HG03442 (cell line): ENCODE results near the gene PGAP3.

Source experiments
- ATAC-seq: cut with Tn5 transposase; IDR thresholded peaks from one replicate; pipeline ENCODE4 v1.9.1; 2021; ENCODE audit warnings: mild to moderate bottlenecking, moderate library complexity; ENCODE audit not compliant: unreplicated experiment

The PGAP3 gene

GRCh38 chr17:39697961-39698360, 10.1 kb upstream of the PGAP3 start:
- ATAC-seq: no peak

- ATAC-seq: no peak
Observed at GRCh38 chr17:39696731-39697130, 8.9 kb upstream of the PGAP3 start.

GRCh38 chr17:39695089-39695474, 7.2 kb upstream of the PGAP3 start:
- no peak for ATAC-seq

- no peak for ATAC-seq
Observed at GRCh38 chr17:39694593-39694992, 6.7 kb upstream of the PGAP3 start.

- ATAC-seq: no peak
Observed at GRCh38 chr17:39688945-39689344, 1.1 kb upstream of the PGAP3 start.

DNA sequence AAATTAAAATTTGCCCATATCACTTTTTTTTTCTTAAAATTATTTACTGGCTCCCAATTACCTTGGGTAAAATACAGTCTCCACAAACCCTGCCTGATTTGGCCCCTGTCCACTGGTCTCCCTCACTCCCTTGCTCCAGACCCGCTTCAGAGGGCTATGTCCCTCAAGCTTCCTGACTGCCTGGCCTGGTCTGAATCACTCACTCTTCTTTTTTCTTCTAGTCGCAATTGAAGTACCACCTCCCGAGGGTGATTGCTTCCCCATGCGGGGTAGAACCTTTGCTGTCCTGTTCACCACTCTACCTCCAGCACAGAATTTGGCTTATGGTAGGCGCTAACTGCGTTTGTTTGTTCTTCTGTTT, 598 bp upstream of the PGAP3 start:
- no peak for ATAC-seq

DNA sequence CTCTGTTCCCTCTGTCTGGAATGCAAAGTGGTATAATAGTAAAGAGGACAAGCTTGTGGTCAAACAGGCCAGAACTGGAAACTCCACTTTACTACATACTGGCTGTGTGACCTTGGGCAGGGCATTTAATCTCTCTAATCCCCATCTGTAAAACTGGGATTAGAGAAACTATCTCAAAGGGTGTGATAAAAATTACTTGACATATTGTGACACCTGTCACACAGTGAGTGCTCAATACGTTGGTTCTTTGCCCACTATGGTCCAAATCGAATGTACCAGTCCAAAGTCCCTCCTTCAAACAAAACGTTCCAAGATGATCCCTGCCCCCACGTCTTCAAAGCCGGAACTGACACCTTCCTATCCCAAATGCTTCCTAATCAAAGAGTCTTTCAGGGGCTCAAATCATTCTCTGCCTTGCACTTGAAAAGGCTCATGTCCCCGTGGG, 734 bp downstream of the PGAP3 start:
- ATAC-seq: no peak

DNA sequence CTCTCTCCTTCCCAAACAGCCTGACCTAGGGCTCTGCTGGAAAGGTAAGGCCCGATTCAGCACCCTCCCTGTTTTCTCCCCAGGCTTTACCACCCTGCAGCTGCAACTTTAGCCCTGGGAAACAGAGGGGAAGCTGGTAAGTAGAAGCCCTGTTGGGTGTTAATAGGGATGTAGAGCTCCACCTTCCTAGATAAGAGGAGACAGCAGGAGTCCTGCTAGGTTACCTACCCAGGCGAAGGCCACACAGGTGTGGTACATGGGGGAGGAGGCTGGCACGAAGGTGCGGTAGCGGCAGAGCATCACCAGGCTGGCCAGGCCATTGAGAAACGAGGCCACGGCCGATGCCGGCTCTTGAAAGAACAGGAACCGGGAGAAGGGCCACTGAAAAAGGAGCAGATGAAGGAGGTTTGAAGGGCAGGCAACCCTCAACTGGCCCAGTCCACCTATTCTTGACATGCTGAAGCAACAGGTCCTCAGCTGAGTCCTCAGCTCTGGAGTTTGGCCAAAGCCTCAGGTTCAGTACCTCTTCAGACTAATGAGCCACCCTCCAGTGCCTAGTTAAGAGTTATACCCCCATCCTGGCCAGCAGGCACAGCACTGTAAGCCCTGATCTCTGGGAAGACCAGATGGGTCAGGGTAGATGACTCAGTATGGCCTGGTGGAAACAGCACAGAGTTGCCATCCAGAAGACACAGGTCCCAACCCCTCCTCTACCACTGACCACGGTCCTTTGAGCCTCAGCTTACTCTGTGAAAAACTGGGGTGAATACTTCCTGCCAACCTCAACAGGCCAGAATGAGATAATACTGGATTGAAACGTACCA, 3.3 kb downstream of the PGAP3 start:
- no peak for ATAC-seq

DNA sequence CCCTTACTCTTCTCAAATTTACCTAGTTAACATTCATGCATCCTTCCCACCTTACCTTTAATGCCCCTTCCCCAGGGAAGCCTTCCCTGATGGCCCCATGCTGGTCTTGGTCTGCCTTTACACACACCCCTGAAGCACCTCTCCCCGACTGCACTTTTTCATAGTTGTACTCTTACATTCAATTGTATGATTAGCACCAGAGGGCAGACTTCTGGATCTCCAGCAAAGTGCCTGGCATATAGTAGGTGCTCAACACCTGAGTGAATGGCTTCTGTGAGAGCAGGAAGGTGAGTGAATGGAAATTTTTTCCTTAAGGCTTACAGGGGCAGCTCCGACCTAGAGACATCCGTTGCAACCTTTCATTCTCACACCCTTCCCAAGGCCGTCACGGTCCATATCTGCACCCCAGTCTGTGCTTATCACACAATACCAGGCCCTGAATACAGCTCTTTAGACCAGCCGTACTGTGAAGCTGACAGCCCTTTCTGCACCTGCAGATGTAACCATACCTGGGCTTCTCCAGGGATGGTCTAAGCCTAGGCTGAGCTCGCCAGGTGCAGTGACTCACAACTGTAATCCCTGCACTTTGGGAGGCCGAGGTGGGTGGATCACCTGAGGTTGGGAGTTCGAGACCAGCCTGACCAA, 4.4 kb downstream of the PGAP3 start:
- ATAC-seq: no peak

GRCh38 chr17:39679521-39680192, 8.2 kb downstream of the PGAP3 start:
- no peak for ATAC-seq

DNA sequence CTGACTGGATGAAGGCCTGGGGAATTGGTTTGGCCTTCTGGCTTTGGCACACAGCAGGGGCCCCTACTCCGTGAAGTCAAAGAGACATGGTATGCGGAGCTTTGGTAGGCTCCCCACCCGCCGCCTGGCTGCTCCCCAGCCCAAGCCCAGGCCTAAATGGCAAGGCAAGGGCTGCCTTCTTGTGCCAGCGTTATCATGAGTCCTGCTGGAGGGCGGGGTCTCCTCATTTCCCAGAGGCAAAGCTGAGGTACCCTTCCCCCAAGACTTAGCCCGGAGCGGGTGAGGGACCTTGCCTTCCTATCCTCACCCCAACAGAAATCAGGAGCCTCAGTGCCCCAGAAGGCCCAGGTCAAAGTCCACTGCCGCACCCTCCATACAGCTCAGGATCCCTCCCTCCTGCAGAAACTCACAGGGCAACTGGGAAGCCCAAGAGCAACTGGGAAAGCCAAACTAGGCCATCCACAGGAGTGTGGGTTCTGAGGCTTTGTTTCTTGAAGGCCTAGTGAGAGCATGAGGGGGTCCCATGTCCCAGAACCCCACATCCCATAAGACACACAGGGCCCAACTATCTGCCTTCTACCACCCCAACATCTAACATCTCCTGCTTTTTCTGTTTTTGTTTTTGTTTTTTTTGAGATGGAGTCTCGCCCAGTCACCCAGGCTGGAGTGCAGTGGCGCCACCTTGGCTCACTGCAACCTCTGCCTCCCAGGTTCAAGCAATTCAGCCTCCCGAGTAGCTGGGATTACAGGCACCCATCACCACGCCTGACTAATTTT, 9.3 kb downstream of the PGAP3 start:
- no peak for ATAC-seq

DNA sequence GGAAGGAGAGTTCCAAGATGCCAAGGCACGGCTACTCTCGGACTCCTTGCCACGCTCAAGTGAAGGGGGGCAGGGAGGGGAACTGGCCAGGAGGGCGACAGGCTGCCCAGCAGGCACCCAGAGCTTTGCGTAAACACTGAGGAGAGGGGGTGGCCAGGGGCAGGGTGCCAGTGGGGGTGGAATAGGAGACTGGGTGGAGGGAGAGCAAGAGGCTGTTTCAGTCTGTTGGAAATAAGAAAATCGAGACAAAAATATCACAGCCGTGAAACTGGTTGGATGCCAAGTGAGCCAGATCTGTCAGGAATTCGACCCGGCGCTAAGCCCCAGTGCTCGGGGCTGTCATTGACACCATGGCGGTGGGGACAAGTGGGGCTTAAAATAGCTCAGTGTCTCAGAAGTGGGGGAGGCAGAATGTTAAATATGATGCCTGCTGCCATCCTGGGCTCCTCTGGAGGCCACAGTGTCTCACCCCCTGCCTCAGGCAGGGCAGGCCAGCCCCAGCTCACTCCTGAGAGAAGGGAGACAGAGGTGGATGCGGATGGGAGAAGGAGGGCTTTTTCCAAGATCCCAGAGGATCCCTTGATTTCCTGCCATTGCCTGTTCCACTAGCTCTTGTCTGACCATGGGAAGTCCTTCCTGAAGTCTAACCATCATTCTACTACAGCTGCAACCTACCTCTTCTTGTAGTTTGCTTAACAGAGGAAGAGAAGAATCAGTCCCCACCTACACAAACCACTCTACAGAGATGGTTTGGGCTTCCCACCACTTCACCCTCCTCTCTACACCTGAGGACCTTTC, 10.1 kb downstream of the PGAP3 start:
- ATAC-seq: no peak

GRCh38 chr17:39677072-39677471, 10.8 kb downstream of the PGAP3 start:
- no peak for ATAC-seq

DNA sequence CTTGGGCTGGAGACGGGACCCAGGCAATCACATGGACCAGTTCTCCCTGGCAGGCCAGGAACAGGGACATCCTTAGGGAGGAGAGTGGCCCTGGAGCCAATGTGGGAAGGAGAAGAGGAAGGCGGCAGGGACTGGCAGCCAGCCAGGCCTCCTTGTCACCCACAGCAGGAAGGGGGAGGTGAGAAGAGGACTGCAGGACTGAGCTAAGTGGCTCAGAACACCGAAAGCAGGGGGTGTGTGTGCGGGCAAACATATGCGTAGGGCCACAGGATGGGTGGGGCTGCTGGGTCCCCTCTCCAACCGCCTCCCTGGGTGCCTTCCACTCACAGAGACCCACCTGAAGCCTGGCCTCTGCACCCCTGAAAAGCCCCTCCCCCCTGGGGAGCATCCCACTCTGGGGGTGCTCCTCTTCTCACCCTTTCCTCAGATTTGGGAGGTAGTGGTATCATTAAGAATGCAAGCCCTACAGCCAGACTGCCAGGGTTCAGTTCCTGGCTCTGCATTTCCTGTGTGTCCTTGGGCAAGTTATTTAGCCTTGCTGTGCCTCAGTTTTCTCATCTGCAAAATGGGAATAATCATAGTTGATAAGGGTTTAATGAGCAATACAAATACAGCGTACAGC, 11.5 kb downstream of the PGAP3 start:
- ATAC-seq: no peak

GRCh38 chr17:39675390-39676082, 12.3 kb downstream of the PGAP3 start:
- no peak for ATAC-seq

GRCh38 chr17:39674702-39675389, 13.0 kb downstream of the PGAP3 start:
- no peak for ATAC-seq

GRCh38 chr17:39674179-39674578, 13.7 kb downstream of the PGAP3 start:
- no peak for ATAC-seq

- ATAC-seq: no peak
Observed at GRCh38 chr17:39673335-39674081, 14.3 kb downstream of the PGAP3 start.
